Amniotic stem cell (primary cell): ENCODE measurements around the gene TMPRSS5.

Experiments
- DNase-seq: peaks from one replicate; lab custom pipeline; 2025; lab: John Stamatoyannopoulos, UW

Gene TMPRSS5

GRCh38 chr11:113670149-113670830 is 35.8 kb downstream of the TMPRSS5 start:
- DNase-seq = no peak

GRCh38 chr11:113668255-113668654 is 37.9 kb downstream of the TMPRSS5 start:
- no peak for DNase-seq

- no peak for DNase-seq
Observed at GRCh38 chr11:113667801-113668200, 38.3 kb downstream of the TMPRSS5 start.

- no peak for DNase-seq
Observed at GRCh38 chr11:113666584-113666983, 39.5 kb downstream of the TMPRSS5 start.

DNA sequence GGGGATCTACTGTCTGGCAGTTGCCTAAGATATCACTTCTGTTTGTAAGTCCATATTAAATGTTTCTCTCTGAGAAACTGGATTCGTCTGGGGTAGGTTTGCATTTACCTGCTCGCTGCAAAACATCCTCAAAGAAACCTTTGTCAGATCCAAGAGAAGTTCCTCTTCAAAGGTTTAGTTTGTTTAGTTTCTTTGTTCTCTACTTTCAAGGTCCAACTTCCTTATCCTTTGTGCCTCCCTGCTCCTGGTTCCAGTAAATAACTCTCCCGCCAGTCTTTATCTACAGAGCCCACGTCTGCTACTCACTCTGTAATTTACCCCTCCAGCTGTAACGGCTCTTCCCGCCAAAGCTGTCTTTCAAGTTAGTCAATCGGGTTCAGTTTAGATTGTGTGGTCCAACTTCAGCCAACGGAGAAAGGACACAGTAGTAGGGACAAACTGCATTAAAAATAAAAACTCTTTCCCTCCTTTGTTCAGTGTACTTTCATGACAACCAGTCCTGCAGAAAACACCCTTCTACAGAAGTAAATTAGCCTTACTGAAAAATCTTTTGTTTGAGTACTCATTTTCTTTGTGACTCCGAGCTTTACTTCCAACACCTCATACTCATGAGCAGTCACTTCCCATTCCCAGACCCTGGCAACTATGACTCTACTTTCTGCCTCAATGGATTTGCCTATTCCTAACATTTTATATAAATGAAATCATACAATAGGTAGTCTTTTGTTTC is 41.0 kb downstream of the TMPRSS5 start:
- no peak for DNase-seq

- no peak for DNase-seq
Observed at GRCh38 chr11:113664069-113664980, 41.8 kb downstream of the TMPRSS5 start.

DNA sequence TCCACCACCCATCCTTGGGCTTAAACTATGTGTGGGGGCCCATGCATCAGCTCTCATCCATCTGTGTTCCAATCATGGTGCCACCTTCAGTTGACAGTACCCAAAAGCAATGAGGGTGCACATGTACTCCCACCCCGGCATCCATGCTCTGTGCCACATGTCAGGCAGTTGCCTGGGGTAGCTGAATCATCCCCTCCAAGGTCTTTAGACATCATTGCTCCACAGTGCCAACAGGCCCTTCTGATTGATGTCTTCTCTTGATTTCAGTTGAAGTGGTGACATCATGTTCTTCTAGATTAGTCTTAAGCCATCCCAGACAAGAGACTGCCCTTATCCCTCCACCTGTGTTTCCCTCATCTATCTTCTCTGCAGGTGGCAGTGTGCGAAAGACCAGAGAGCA is 42.5 kb downstream of the TMPRSS5 start:
- DNase-seq = no peak

DNA sequence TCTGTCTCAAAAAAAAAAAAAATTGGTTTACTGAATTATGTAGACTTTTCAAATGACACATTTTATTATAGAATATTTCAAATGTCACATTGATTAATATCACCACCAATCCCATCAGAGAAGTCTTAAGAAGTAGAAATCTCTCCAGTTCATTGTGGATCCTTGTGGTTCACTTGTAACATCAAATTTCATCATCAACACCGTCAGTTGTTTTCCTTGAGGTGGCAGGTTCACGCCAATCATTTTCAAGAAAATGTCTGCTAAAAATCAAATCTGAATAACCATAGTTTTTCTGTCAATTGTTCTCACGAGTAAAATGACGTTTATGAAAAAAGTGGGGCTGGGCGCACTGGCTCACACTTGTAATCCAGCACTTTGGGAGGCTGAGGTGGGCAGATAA is 50.3 kb downstream of the TMPRSS5 start:
- no peak for DNase-seq

DNA sequence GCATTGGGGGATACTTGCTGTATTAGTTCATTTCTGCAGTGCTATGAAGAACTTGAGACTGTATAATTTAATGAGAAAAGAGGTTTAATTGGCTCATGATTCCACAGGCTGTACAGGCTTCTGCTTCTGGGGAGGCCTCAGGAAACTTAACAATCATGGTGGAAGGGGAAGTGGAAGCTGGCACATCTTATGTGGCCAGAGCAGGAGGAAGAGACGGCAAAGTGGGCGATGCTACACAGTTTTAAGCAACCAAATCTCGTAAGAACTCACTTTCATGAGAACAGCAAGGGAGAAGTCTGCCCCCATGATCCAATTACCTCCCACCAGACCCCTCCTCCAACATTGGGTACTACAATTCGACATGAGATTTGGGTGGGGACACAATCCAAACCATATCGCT is 55.1 kb downstream of the TMPRSS5 start:
- DNase-seq = no peak

DNA sequence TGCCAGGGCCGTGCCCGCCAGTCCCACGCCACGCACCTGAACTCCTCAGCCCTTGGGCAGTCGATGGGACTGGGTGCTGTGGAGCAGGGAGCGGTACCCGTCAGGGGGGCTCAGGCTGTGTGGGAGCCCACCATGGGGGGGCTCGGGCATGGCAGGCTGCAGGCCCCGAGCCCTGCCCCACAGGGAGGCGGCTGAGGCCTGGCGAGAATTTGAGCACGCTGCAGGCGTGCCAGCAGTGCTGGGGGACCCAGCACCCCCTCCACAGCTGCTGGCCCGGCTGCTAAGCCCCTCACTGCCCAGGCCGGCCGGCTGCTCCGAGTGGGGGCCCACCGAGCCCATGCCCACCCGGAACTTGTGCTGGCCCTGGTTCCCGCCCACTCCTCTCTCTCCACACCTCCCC is 56.8 kb downstream of the TMPRSS5 start:
- no peak for DNase-seq

DNA sequence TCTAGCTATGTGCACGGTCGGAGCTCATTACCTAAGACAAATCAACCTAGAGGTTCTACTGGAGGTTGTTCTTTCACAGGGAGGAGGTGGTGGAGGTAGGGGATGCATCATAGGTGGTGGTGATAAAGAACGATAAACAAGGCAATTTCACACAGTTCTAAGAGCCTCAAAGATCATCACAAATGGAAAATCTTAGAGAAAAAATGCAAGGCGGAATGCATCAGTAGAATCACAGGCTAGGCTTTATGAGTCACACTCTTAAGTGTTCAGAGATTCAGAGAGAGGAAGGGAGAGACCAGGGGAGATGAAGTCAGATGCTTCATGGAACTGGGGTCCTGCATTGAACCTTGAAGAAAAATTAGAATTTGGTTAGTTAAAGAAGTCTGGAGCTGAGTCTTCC is 58.3 kb downstream of the TMPRSS5 start:
- no peak for DNase-seq

GRCh38 chr11:113647108-113647507 is 59.0 kb downstream of the TMPRSS5 start:
- DNase-seq = no peak

GRCh38 chr11:113645593-113646349 is 60.3 kb downstream of the TMPRSS5 start:
- no peak for DNase-seq

DNA sequence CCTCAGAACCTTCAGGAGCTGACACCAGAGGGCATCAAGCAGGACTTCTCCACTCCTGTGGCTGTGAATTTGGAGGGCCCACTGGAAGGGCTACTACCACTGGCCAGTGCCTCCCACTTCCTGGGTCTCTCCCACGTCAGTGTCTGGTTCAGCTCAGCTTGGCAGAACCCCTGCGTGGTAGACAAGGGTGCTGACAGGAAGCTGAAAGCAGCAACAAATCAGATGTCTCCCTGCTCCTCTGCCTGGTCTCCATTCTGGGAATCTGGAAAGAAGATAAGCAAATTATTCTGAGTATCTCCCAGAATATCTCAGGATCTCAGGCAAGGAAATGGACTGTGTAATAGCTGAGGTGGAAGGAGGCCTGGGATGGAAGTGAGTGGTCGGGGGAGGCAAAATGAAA is 61.5 kb downstream of the TMPRSS5 start:
- no peak for DNase-seq

DNA sequence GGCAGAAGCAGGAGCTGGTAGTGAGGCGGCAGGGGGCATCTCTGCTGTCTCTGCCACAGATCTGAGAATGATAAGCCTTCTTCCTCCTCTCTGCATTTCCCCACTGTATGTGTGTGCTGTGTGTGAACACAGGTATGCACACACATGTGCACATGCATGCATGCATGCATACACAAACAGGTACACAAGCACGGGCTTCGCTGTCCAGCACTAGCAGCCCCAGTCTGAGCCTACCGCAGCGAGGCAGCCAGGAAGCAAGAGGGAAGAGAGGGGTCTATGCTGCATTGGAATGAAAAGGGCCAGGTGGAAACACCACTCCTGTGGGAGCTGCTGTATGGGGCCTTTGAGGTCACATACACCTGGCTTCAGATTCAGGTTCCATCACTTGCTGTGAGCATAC is 62.4 kb downstream of the TMPRSS5 start:
- DNase-seq = no peak

DNA sequence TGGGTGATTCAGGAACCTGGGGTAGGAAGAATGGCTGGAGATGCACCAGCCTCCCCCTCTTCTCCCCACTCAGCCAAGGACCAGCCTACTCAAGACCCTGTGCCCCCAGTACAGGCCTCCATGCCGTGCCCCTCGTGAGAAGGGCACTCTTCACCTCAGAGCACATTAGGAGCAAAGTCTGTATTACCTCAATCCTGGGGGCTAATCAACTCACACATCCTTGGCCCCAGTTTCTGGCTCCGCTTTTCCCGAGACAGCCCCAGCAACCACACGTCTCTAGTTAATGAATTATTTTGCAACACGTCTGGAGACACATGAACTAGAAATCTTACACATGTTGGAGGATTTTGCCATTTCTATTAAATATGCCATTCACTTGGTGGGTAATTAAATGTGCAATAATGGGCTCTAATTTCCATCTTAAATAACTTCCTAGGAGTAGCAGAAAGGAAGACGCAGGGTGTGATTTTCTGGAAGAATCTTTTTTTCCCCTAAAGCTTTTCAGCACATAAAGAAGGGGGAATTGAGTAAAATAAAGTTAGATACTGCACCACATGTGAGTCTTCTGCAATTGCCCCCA is 63.0 kb downstream of the TMPRSS5 start:
- no peak for DNase-seq

DNA sequence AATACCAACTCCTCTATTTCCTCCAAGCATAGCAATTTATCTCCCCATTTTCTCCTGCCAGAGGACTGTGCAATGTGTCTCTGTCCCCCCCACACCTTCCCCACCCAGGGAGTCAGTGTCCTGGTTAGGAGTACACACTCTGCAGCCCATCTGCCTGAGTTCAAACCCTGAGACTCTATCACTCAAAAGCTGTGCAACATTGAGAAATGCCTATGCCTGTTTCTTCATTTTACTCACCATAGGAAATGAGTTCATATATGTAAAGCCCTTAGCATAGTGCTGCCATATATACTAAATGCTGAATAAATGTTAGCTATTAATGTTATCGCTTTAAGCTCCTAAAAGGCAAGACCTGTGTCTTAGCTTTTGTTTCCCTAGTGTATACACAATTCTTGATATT is 64.0 kb downstream of the TMPRSS5 start:
- DNase-seq = no peak

- DNase-seq = no peak
Observed at GRCh38 chr11:113638376-113638775, 67.7 kb downstream of the TMPRSS5 start.

GRCh38 chr11:113637636-113638035 is 68.5 kb downstream of the TMPRSS5 start:
- DNase-seq = no peak
